Measurements from ENCODE around the gene ROBO4.

The ROBO4 gene

DNA sequence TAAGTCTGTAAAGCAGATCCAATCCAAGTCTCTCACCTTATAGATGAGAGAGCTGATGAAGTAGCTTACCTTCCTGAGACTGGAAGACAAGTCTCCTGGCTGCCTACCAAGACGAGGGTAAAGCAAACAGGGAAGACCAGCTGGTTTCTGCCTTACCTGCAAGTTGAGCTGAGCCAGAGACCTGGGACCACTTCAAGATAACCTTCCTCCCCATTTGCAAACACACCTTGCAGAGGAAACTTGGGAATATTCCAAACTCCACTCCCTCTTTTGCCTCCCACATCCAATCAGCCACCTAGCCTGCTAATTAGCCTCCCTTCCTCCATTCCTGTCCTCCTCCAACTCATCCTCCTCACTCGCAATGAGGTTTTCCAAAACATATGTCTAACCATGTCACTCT, 55.8 kb downstream of the ROBO4 start:
- DNase-seq (ENCODE audit: low spot score): no peak

DNA sequence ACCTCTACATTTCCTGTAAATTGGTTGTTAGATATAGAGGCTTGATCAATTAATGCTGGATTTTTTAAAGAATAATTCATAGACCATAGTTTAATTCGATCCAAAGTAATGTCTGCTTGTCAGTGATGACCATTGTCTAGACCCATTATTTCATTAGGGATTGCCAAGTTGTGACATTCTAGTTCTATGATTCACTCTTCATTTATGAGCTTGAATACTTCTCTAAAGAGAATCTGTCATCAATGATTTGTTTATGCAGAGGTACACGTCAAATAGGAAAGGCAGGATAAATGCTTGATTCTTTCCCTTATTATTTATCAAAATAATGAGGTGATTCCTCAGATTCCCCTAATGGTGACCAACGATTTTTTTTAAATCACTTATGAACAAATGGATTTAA, 56.5 kb downstream of the ROBO4 start:
- no peak for DNase-seq (ENCODE audit: low spot score)

DNA sequence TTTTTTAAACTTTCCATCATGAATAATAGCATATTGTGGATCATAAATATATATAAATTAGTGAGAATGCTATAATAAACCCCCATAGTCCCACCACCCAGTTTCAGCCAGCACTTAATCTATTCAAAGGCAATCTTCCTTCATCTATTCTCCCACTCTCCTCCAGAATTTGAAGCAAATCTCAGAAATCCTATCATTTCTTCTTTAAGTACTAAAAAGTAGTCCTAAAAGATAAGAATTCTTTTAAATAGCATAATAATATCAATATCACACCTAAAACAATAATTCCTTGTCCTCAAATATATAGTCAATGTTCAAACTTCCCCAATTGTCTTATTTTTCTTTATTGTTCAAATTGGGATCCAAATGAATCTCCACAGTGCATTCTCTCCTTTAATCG, 57.0 kb downstream of the ROBO4 start:
- no peak for DNase-seq (ENCODE audit: low spot score)

DNA sequence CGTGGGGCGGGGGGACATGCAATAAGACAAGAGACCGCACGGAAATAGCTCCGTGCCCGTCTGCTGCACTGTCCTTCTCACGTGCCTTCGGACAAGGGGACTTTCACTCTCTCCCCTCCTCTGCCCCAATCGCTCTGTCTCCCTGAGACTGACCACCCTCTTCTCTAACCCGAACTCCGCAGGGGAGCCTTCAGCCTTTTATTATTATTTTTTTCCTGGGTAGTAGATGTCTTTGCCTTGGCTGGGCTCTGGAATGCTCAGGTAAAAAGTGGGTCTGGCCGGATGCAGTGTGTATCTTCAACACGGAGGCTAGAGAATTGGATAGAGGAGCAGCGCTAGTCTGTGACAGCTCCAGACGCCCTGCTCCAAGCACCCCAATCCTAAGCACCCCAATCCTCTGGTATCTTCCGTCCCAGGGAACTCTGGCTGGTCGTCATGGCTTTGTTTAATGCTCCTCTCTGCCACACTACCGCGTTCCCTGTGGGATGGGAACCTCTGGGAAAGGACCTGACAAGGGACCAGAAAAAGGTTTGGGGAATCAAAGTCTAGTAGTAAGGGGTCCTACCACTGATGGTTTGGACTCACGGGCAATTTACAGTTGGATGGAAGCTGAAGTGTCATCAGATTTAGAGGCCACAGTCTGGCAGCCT, 57.6 kb downstream of the ROBO4 start:
- no peak for DNase-seq (ENCODE audit: low spot score)

DNA sequence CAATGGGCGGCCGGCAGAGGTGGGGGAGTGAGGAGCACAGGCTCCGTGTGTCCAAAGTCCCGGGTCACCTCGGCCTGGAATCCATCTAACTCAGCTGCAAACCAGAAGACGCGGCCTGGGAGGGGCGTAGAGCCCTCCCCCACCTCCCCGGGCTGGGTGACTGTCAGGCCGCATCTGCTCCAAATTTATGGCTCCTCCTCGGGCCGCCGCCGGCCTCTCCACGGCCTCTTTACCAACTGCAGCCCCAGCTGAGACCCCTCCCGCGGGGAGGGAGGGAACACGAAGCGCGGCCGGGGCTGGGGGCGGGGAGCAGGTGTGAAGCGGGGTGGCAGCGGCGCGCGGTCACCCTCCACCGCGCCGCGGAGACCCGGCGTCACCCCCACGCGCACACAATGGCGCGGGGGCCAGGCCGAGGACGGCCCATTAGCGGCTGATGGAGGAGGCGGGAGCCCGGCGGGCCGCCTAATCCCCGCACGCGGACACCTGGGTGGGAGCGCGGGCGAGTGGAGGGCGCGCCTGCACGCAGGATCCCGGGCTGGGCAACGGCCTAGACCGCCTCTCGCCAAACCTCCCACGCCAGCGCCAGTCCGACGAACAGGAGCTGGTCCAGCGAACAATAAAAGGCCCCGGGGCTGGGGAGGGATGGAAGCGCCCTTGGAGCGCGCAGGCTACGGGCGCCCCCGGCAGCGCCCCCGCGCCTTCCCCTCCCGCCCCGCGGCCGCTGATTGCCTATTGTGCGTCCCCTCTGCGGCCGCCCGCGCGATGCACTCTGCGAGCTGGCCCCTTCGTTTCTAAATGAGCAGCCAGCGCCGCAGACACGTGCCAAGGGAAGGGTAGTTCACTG, 58.3 kb downstream of the ROBO4 start:
- DNase-seq (ENCODE audit: low spot score): peak; percentile 26

DNA sequence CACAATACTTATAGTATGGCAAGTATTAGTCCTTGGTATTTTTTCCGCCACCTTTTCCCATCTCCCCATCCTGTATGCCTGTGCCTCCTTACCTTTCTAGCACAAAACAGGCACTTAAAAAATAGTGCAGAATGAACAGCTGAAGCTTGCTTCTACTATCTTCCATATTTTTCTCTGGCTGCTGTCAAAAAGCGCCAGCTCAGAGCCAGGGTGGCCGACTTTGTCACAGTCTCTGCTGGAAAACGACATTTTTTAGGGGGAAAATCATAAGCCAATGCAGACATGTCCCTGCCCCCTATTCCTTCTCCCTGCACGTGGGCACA, 58.9 kb downstream of the ROBO4 start:
- DNase-seq (ENCODE audit: low spot score): no peak

DNA sequence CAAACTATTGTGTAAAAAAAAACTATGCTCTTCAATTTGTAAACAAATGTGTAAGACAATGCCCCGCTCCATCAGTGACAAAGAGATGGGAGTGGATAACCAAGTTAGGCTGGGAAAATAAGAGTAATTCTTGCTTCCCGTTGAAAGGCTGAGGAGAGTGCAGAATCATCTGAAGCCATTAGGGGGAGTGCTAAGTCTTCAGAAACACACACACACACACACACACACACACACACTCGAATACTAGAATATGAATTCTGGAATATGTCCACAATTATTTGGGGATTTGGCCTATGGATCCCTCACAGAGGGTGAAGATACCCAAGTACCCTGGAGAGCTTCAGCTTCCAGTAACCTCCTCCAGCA, 60.2 kb downstream of the ROBO4 start:
- DNase-seq (ENCODE audit: low spot score): peak; percentile 57

DNA sequence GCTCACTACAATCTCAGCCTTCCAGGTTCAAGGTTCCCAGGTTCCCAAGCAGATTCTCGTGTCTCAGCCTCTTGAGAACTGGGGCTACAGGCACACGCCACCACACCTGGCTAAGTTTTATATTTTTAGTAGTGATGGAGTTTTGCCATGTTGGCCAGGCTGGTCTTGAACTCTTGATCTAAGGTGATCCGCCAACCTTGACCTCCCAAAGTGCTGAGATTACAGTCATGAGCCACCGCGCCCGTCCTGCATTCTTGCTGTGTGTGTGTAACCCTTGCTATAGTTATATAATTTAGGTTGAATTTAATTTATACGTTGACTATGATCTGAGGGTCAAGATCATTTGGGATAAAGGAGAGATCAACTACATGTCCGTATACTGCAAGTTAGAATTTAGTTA, 61.7 kb downstream of the ROBO4 start:
- DNase-seq (ENCODE audit: low spot score): no peak

DNA sequence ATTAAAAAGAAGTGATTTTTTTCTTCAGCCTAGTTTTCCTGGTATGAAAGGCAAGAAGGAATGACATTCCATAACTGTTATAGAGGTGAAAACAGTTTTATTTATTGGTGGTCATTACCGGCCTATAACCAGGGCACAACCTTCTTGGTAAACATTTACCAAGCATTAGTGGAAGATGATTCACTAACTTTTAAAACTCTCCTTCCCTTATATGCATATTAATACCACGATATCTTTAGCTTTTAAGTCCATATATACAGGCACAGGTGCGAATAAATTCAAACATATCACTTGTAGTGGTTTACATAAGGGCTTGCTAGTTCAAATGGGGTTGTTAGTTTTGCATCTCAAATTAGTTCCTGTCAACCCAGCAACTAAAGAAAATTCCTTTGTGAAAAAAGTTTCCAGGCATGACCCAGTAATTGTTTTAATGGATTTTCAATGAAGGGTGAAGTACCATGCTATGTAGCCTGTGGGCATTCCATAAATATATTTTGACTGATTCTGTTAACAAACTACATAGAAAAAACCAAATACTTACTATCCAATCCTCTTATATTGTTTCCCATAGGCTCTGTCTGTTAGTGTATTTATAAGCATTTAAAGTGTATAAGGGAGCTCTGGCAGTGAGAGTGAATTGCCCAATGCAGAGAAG, 63.0 kb downstream of the ROBO4 start:
- DNase-seq (ENCODE audit: low spot score): no peak

Data from SK-N-DZ (cell line).